Progenitor cell of endocrine pancreas (in vitro differentiated cells): ENCODE data around the gene ATP6V1B1. TPM values are rescaled to one million over a fixed set of nuclear protein-coding genes. Genes with fewer than 3 reads are reported as not detected.
A peak's percentile ranks its signal among the peaks of the same experiment; 100 is the strongest.

Experiments used
- DNase-seq: peaks from one replicate; pipeline ENCODE4 v3.0.0; 2021; ENCODE audit warnings: low spot score; ENCODE audit not compliant: unreplicated experiment
- H3K27ac Mint-ChIP-seq: 2 replicates; pipeline ENCODE4 v1.8.0; 2021; ENCODE audit warnings: mild to moderate bottlenecking, moderate library complexity, mixed read lengths
- H3K27me3 Mint-ChIP-seq: 2 replicates; pipeline ENCODE4 v1.8.0; 2021; ENCODE audit warnings: mixed read lengths
- H3K36me3 Mint-ChIP-seq: 2 replicates; pipeline ENCODE4 v1.8.0; 2022; ENCODE audit warnings: mixed read lengths; ENCODE audit not compliant: insufficient read depth
- H3K4me1 Mint-ChIP-seq: 2 replicates; pipeline ENCODE4 v1.8.0; 2021; ENCODE audit warnings: low read depth, mixed read lengths
- H3K4me3 Mint-ChIP-seq: 2 replicates; pipeline ENCODE4 v1.8.0; 2021; ENCODE audit warnings: low read depth, mild to moderate bottlenecking, moderate library complexity, mixed read lengths
- H3K9me3 Mint-ChIP-seq: 2 replicates; pipeline ENCODE4 v1.8.0; 2021; ENCODE audit warnings: low read depth, mixed read lengths
- CTCF ChIP-seq: fragments of 200-600 bp; sonication (generic); IDR thresholded peaks from one replicate; pipeline ENCODE4 v1.5.0; 2021; ENCODE audit warnings: antibody characterized with exemption, mild to moderate bottlenecking; ENCODE audit not compliant: unreplicated experiment
- total RNA-seq: library from RNA; stranded (reverse); gene quantifications from 2 replicates; pipeline ENCODE4 v1.2.1, GENCODE V29; 2021

Gene ATP6V1B1
- total RNA-seq, 1 donor from 2014 or later = not detected

- peaks cover 79% of the 10 kb centered on the region for H3K27me3 Mint-ChIP-seq
- no peak for DNase-seq
Observed at GRCh38 chr2:70943205-70943871, 7.6 kb downstream of the ATP6V1B1 start.

GRCh38 chr2:70944111-70944690, 8.5 kb downstream of the ATP6V1B1 start:
- no peaks in the 10 kb centered on the region for H3K9me3 Mint-ChIP-seq
- H3K4me1 Mint-ChIP-seq = peaks cover 5% of the 10 kb centered on the region
- no peak overlapping the region for H3K4me3 Mint-ChIP-seq
- H3K27ac Mint-ChIP-seq = no peak overlapping the region
- TF ChIP-seq CTCF = no peak
- DNase-seq = no peak
- no peaks in the 10 kb centered on the region for H3K36me3 Mint-ChIP-seq
- H3K27me3 Mint-ChIP-seq = peaks cover 82% of the 10 kb centered on the region

More at GRCh38 chr2:70943205-70943871, 7.6 kb downstream of the ATP6V1B1 start:
- Mint-ChIP-seq H3K27ac (no peak overlapping the region), H3K4me3 (no peak overlapping the region), H3K36me3 (no peaks in the 10 kb centered on the region), H3K4me1 (peaks cover 7% of the 10 kb centered on the region), H3K9me3 (no peaks in the 10 kb centered on the region)
- no peak for TF ChIP-seq CTCF

- Mint-ChIP-seq H3K9me3 (no peaks in the 10 kb centered on the region), H3K27me3 (peaks cover 74% of the 10 kb centered on the region), H3K4me3 (no peak overlapping the region), H3K36me3 (no peaks in the 10 kb centered on the region), H3K4me1 (peaks cover 5% of the 10 kb centered on the region), H3K27ac (no peak overlapping the region)
- peak; percentile 43 for DNase-seq
- peak; percentile 79 for TF ChIP-seq CTCF
Observed at GRCh38 chr2:70946832-70947442, 11.2 kb downstream of the ATP6V1B1 start.

- no peak overlapping the region for H3K27ac Mint-ChIP-seq
- H3K27me3 Mint-ChIP-seq = peaks cover 74% of the 10 kb centered on the region
- no peak for TF ChIP-seq CTCF
- DNase-seq = peak; percentile 6
- peaks cover 5% of the 10 kb centered on the region for H3K4me1 Mint-ChIP-seq
- no peaks in the 10 kb centered on the region for H3K9me3 Mint-ChIP-seq
- no peaks in the 10 kb centered on the region for H3K36me3 Mint-ChIP-seq
- H3K4me3 Mint-ChIP-seq = no peak overlapping the region
Observed at GRCh38 chr2:70947556-70948184, 12.0 kb downstream of the ATP6V1B1 start.

- Mint-ChIP-seq H3K36me3 (no peaks in the 10 kb centered on the region), H3K4me1 (peaks cover 5% of the 10 kb centered on the region), H3K27me3 (peaks cover 78% of the 10 kb centered on the region), H3K27ac (no peak overlapping the region), H3K4me3 (no peak overlapping the region), H3K9me3 (no peaks in the 10 kb centered on the region)
- peak; percentile 70 for DNase-seq
- TF ChIP-seq CTCF = peak; percentile 93
Observed at GRCh38 chr2:70948337-70949003, 12.8 kb downstream of the ATP6V1B1 start.
